Prostate gland (tissue), 2 donors: ENCODE measurements around the gene ESPN.

Experiments used
- CTCF ChIP-seq, 4 experiments: fragments of 200-600 bp in 2 of 4; fragments of 450-650 bp in 2 of 4; sonication (generic) in 2 of 4; IDR thresholded peaks; 1 replicate in 3 of 4; 2 replicates in 1 of 4; pipeline ENCODE4 v1.5.1; 2016 to 2019; ENCODE audit warnings: antibody characterized with exemption in 4 of 4, mild to moderate bottlenecking in 2 of 4, moderate library complexity in 2 of 4
- POLR2A ChIP-seq: fragments of 450-650 bp; IDR thresholded peaks from one replicate; pipeline ENCODE4 v1.6.1; 2016; ENCODE audit warnings: antibody characterized with exemption, mild to moderate bottlenecking

- no peak for TF ChIP-seq CTCF (IDR thresholded peaks at IDR 0.05)
- TF ChIP-seq POLR2A: no peak
Observed at GRCh38 chr1:6507037-6507428, 82.5 kb downstream of the ESPN start.
